Muscle of back (tissue), 11 donors: Measurements from ENCODE around the gene MESD. TPM values are rescaled to one million over a fixed set of nuclear protein-coding genes. Genes with fewer than 3 reads are reported as not detected.

Source experiments
- DNase-seq, 3 donors: peaks; one replicate each; pipeline versions ENCODE4 v3.0.0 to v3.0.0-alpha.2; 2013
- polyA plus RNA-seq, 10 donors: library from polyadenylated mRNA; unstranded; fragments of 120-200 nt; gene quantifications; one replicate each; pipeline ENCODE4 v1.2.1, GENCODE V29; 2013; ENCODE audit not compliant: insufficient read length in 10 of 10

Gene MESD
- polyA plus RNA-seq, 10 donors: 18.2 to 25.8 (median 21.2) TPM

DNA sequence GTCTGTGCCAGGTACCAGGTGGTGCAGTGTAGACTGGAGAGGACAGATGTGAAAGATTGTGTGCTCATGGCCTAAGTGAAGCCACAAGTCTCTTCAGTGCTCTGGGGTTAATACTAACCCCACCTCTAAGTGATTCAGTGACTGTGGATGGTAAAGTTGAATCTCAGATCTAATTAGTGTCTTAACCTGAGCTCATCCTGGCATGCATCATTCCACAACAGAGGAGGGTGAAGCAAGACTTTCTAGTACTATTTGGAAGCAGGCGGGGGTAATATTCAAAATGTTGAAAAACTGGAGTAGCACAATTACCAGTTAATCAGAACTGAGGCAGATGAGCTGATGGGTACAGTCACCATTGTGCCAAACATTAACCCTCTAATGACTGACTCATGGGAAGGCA is 2.8 kb upstream of the MESD start:
- no peak for DNase-seq

DNA sequence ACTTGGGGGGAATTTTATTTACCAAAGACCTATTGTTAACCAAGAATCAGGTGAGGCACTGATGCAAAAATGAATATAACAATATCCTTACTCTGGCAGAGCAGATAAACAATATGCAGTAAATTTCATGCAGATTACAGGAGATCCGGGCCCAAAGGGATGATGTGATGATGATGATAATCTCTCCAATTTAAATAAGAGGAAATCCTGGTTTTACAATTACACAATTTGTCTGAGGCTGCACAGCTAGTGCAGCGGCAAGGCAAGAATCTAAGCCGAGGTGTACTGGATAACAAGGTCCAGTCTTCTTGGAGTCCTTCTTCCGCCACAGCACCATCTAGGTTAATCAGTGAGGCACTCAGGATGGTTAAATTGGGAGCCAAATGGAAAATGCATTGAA is 2.4 kb upstream of the MESD start:
- DNase-seq: no peak

DNA sequence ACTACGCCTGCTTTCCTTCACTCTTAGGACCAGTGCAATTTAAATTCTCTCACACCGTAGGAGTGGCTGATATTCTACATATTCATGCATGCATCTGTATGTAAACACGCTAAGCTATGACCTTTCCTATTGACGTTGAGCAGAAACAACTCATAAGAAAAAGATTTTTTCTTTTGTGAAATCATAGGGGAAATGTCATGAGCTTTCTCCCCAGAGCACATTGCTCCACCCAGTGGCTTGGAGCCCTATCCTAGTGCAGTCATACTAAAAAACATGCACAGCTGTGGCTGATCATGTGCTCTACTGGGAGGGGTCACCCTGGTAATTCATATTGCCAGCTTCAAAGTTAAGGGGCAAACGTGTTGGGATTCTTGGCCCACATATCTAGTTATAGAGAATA is 1.8 kb upstream of the MESD start:
- DNase-seq: peak in 2 of 3 donors; percentile 63 to 68

DNA sequence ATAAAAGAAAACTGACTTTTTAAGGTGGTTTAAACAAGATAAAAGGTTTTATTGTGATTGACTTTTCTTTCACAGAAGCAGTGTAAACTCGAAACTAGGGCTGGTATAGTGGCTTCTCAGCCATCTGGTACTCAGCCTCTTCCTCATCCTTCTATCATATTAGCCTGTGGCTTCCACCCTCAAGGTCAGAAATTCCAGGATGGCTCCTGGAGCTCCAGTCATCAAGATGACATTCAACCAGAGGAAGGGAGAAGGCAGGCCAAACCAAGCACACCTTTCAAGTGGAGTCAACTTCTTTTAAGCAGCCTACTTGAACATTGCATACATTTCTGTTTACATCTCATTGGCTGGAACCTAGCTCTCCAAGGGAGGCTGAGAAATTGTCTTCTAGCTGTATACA is 1.3 kb upstream of the MESD start:
- no peak for DNase-seq

DNA sequence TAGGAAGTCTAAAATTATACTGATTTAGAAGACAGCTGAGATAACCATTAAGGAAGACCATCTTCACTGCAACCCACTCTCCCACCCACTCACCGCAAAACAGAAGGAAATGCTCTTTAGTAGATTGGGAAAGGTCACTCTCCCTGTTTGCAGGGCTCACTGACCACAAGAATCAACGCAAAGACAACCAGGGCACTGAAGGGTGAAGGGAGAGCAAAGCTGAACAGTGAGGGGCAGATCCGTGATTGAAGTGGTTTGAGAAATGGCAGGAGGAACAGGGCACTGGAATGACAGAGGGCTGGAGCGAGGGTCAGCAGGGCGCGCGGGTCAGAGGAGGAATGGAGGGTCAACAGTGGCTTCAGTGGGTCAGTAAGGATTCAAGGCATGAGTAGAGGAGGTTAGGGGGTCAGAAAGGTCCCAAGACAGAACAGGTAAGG is 520 bp downstream of the MESD start:
- no peak for DNase-seq

DNA sequence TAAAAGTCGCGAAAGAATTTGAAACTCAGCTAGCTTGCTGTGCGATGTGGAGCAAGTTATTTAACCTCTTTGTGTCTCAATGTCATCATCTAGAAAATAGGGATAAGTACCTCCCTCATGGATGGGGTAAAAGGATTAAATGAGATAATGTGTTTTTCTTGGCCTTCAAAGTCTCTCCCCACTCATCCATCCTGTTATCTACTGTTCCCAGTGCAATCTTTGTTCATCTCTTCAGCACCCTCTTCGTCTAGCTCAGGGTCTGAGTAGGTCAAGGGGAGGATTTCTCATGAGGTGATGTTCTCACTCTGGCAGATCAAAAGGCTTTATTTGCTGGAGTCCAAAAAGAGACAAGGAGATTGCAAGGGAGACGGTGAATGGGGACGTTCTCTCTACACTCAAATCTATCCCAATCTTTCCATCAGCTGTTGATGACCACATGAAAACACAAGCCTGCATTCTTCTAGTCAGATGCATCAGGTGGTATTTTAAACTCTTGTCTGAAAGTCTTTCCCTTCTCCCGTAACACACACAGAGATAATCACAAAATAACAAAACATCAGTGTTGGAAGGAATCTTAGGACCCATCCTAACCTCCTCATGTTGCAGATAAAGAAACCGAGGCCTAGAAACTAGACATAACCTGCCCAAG is 1.3 kb downstream of the MESD start:
- no peak for DNase-seq

DNA sequence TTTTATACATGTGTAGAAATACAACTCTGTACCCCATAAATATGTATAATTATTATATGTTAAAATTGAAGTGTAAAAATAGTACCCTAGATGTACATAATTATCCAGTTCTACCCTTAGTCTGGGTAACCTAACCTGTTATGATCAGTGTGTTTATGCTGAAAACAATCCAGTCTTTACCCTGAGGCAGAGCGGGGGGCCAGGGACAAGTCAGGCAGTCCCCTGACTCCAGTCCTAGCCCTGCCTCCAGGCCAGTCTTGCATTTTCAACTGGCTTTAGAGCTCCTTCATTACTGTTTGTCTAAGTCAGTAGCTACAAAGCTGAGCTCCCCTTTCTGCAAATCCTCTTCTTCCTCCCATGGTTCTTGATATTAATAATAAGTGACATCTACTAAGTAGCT is 3.1 kb downstream of the MESD start:
- no peak for DNase-seq

DNA sequence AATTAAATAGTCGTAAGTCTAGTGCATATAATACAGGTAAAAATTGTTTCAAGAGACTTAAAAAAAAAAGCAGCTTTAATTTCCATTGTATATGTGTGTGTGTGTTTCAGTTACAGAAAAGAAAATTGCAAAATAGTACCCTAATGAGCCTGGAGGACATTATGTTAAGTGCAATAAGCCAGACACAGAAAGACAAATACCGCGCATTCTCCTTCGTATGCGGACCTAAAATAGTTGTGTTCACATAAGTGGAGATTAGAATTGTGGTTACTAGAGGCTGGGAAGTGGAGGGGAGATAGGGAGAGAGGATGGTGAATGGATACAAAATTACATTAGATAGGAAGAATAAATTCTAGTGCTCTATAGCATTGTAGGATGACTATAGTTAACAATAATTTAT is 3.6 kb downstream of the MESD start:
- DNase-seq: no peak

DNA sequence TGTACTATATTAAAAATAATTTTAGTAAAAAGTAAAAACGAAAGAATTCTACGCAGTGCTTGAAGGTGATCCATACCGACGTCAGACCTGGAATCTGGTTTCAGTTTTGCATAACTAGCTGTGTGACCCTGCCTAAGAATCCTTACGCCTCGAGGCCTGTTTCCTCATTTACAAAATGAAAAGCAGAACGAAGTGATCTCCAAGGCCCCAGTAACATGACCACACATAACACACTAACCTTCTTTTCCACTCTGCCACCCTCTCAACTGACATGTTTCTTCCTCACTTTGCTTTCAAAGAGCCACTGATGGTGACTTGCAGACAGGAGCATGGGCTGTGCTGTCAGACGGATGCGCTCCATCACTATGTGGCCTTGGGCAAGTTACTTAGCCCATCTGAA is 4.8 kb downstream of the MESD start:
- peak in 1 of 3 donors; percentile 40 for DNase-seq

DNA sequence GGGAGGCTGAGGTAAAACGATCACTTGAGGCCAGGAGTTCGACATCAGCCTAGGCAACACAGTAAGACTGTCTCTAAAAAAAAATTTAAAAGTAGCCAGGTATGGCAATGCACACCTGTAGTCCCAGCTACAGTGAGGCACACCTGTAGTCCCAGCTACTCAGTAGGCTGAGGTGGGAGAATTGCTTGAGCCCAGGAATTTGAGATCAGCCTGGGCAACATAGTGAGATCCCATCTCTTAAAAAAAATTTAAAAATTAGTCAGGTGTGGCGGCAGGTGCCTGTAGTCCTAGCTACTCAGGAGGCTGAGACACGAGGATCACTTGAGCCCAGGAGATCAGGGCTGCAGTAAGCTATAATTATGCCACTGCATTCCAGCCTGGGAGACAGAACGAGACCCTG is 6.8 kb downstream of the MESD start:
- DNase-seq: no peak

DNA sequence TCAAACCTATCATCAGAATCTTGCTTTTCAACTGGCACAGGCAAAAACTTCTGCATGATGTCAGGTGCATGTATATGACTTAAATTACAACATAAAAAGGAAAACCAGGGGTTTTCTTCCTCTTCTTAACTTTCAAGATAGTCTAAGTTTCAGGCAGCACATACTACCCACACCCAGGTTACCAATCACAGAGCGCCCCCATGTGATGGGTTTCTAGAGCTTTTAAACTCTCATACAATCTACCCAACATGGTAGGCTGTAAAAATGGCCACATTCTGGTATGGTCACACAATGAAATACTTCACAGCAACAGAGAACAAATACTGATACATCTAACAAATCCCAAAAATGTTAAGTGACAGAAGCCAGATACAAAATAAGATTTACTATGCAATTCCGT is 7.4 kb downstream of the MESD start:
- no peak for DNase-seq

DNA sequence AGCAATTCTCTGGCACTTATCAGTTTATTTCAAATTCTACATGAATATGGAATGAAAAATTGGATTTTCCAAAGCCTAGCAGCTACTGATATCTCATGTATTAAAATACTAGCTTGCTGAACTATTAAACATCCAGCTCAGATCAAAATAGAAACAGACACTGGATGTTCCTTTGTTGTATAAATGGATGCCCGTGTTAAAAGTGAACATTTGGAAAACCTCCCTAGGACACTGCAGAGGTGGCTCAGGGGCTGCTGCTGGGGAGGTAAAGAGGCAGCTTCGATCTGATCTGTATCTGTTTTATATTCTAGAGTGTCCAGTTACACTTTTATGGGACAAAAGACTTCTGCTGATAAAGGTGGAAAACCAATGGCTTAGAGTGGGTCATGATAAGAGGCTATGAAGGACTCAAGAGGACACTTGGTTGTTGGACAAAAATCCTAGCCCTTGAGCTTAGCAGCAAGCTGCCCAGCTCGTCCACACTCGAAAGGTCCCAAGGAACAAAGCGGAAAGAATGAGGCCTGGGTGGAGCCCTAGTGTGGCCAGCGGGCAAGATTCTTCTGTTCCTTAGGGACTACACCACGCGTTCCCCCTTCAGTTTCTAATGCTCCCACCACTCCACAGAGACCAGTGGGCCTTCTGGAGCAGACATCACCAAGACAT is 9.9 kb downstream of the MESD start:
- no peak for DNase-seq

DNA sequence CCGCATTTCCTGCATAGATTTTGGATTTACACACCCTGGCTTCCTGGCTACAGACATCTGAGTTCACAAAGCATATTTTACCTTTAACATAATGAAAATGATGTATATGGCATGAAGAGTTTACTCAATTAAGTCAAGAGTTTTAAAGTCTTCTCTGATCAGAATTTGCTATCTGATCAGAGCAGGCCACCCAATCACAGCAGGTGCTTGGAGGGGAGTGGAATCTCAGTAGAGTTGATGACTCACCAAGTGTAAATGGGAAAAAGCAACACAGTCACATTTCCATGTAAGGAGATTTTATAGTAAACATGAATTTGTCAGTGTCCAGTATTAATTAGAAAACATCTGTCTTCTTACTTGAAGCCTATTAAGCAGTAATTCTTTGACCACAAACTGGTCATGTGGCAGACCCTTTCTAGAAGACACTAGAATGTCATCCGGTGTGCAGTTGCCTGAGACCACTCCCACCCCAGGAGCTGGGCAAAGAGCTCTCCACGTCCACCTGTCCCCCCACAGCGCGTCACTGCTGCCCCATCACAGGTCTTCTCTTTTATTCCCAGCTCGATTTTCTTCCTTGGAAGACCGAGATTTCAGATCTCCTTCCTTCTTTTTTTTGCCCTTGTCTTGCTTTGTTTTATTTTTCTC is 10.8 kb downstream of the MESD start:
- no peak for DNase-seq

DNA sequence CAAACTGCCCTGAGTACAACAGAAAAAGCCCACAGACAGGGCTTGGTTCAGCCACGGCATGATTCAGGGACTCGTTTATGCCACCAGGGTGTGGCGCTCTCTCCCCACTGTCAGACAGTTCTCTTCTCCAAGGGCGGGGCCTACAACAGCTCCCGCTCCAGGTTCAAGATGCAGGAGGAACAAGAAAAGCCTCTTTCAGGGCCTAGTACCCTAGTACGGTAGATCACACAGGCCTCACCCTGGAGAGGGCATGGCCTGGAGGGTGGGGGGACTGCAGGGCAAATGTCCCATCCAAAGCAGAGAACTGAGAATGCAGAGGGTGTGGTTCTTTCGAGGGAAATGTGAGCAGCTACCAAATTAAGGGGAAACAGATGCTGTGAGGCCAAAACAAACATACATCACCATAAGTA is 12.0 kb downstream of the MESD start:
- peak; percentile 53 to 81 (median 70) for DNase-seq

DNA sequence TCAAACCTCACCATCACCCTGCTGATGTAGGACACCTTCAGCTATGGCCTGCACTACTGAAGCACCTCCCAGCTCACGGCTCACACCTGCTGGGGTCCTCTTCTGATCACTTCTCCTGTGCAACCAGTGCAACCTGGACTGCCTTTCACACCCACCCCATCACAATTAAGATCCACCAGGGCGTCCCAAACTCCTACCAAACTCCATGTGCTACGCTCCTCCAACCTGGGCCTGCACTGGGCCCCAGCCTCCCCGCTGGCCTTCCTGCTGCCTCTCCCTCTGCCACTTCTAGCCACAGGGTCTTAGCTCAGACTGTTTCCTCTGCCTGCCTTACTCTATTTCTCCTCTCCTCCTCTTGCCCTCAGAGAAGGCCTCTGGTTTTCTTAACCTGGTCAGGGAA is 12.8 kb downstream of the MESD start:
- no peak for DNase-seq

DNA sequence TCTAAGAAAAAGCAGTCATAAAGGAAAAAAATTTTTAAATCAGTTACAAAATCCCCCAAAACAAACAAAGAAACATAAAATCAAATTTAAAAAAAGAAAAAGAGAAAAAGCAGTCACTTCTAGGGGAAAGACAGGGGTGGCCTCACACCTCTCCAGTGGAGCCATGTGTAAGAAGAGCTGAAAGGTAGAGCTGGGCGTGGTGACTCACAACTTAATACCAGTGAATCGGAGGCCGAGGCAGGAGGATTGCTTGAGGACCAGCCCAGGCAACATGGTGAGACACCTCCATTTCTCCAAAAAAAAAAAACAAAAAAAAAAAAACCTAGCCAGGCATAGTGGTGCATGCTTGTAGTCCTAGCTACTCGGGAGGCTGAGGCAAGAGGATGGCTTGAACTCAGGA is 14.7 kb downstream of the MESD start:
- DNase-seq: no peak

DNA sequence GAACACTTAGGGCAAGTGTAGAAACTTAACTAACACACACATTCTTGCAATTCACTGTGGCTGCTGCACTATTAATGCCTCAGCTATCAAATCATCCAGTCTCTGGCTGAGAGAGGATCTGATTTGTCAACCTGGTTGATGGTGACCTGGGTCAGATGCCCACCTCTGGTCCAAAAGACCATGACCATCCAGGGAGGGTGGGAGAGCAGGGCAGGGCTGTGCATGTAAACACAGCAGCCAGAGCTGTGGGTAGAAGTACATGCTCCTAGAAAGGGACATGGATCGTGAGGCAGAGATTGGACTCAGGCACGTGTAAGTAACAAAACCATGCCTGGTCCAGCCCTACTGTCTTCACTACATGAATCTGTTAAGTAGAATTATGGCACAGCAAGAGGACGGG is 17.3 kb downstream of the MESD start:
- no peak for DNase-seq

DNA sequence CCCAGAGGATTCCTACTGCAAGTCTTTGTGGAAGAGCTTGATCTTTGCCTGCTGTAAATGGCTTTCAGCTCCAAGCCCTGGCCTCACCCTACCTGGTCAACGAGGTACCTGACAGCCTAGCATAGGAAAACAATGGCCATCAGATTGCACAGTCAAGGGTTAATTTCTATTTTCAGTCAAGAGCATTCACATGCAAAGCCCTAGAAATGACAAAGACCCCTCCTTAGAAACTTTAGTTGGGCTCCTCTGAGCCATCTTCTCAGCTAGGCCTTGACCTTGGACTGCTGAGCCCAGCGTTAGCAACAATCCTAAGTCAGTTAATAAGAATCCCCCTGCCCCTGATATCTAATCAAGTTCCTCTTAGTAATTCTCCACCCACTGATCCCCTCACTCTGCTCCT is 18.5 kb downstream of the MESD start:
- DNase-seq: no peak

DNA sequence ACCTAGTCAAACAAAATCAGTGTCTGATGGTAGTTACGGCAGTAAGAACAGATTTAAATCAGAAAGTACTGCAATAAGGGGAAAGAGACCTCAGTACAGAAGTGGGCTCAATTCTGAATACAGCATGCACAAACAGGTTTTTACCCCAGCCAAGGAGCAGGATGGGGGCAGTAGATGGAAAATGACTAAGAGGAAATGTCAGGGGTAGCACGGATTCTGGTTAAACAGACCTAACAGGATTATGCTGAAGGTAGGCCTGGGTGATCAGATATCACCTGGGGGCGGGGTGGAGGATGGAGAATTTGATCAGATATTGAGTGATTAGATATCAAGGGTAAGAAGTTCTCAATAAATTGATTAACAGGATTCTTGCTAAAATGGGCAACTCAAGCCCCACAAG is 19.0 kb downstream of the MESD start:
- no peak for DNase-seq

DNA sequence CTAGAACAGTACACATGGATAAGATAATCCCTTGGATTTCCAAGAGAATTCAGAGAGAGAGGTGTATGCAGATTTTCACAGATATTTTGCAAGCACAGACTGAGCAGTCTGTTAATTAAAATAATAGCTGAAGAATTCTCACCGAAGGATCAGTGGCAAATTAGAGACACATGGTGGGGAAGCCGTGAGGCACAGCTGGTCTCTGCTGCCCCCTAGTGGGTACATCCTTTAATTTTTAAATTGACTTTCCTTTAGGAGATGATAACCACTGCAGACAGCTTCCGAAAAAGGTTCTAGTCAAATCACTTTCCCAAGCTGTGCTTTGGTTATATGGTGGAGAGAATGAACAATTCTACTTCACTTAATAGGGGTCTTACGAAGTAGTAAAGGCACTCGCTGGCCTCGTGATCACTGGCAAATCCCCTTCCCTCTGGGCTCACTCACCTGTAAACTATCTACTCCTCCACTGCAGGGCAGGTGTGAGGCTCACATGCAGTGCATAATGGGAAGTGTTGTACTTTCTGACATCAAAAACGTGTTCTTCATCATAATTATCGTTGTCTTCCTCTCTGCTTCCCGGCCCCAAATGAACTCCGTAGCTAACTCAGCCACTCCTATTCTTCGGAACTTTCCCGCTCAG is 19.5 kb downstream of the MESD start:
- peak; percentile 59 to 86 (median 80) for DNase-seq

DNA sequence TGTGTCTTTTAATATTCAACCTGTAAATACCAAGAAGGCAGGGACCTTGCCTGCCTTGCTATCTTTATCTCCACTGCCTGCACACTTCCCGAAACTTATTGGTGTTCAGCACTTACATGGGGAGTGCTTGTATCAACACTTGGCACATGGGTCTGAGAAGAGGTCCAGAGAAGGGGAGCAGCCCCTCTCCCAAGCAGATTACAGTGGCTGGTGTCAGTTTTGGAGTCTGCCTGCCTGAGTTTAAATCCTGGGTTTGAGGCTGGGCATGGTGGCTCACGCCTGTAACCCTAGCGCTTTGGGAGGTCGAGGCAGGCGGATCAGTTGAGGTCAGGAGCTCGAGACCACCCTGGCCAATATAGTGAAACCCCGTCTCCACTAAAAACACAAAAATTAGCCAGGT is 20.3 kb downstream of the MESD start:
- no peak for DNase-seq

DNA sequence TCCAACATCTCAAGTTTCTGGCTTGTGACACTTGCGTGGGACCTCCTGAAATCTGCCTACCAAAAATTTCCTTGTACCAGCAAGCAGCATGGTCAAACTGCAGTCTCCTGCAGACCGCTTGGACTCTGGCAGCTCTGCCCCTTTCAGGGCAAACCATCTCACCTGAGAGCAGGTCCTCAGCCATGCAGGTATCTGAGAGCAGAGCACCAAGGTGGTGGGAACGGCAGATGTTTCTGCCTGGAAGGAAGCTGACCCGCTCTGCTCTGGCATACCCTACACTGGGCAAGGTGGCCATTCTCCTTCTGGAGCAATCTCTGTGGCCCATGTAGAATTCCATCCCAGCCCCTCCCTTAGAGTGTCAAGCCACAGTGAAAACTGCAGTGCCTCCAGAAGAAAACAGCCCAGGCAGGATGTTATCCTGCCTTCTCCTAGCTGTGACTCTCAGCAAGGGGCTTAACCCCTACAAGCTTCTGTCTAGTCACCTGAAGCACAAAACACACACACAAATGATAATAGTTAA is 21.6 kb downstream of the MESD start:
- no peak for DNase-seq

DNA sequence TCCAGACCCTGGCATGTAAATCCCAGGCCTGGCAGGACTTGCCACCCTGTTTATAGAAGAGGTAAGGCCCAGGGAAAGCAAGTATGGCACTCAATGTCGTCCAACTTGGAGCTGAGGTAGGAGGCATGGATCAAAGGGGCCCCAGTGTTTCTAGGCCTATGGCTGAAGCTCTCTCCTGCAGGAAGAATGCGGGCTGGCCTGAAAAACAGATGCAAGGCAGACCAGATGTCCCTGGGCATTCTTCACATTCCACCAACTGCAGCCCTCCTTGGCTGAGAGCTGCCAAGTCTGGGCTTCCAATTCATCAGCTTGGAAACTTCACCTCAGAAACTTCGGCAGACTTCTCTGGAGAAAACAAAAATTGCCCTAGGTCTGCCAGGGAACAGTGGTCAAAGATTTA is 22.2 kb downstream of the MESD start:
- DNase-seq: peak in 2 of 3 donors; percentile 49 to 52
